A549 (cell line): Measurements from ENCODE around the gene PLCB4. TPM values are rescaled to one million over a fixed set of nuclear protein-coding genes. Genes with fewer than 3 reads are reported as not detected.

Experiments used
- ATAC-seq, 2 experiments: fragments of 200-7000 bp in 1 of 2; fragments of >200 bp in 1 of 2; cut with Nextera tagmentation in 1 of 2; cut with Tn5 transposase in 1 of 2; 3 replicates each; pipeline versions ENCODE4 v1.8.0 to v1.9.1; 2018 to 2020; ENCODE audit warnings: mild to moderate bottlenecking in 1 of 2, moderate library complexity in 1 of 2
- CTCF ChIA-PET: fragments of 300-600 bp; sonication (Branson Sonifier 250); formaldehyde crosslinking; extraction: SDS; loops from one replicate; lab custom pipeline; 2021; ENCODE audit warnings: antibody characterized with exemption, inconsistent platforms; lab: Yijun Ruan, JAX
- POLR2A ChIA-PET: fragments of 350-600 bp; formaldehyde crosslinking; extraction: SDS; loops from one replicate; lab custom pipeline; 2021; ENCODE audit warnings: antibody characterized with exemption, inconsistent platforms; lab: Yijun Ruan, JAX
- DNase-seq, 2 experiments: peaks; one replicate each; pipeline versions ENCODE4 v3.0.0 to v3.0.0-alpha.2; 2011 to 2016; ENCODE audit warnings: low read depth in 1 of 2, low spot score in 1 of 2
- FAIRE-seq: peaks from 2 replicates; lab custom pipeline; 2011; peaks lifted over from hg19 to GRCh38; lab: Jason Lieb, UNC
- H3K27ac ChIP-seq, 2 experiments: fragments of >200 bp; sonication (Bioruptor Twin); formaldehyde crosslinking; 3 replicates each; pipeline ENCODE4 v1.5.1; 2016 to 2017
- H3K4me1 ChIP-seq: fragments of >200 bp; sonication (Bioruptor Twin); formaldehyde crosslinking; 3 replicates; pipeline ENCODE4 v1.6.1; 2016
- H3K4me2 ChIP-seq: fragments of >200 bp; sonication (Bioruptor Twin); formaldehyde crosslinking; 3 replicates; pipeline ENCODE4 v1.6.1; 2016
- H3K4me3 ChIP-seq: fragments of >200 bp; sonication (Bioruptor Twin); formaldehyde crosslinking; 3 replicates; pipeline ENCODE4 v1.5.1; 2016
- H3K9me3 ChIP-seq: fragments of >200 bp; sonication (Bioruptor Twin); formaldehyde crosslinking; 3 replicates; pipeline ENCODE4 v1.6.1; 2016
- ATOH8 ChIP-seq: fragments of 250-450 bp; sonication (Bioruptor Pico); IDR thresholded peaks from 2 replicates; pipeline ENCODE4 v1.5.0; 2020; ENCODE audit warnings: low read depth, mild to moderate bottlenecking, moderate library complexity
- CBX2 ChIP-seq: fragments of 200-600 bp; sonication (generic); IDR thresholded peaks from 2 replicates; pipeline ENCODE4 v1.6.1; 2016; ENCODE audit warnings: low read depth, mild to moderate bottlenecking, borderline replicate concordance
- CBX8 ChIP-seq: fragments of 200-600 bp; sonication (generic); IDR thresholded peaks from 2 replicates; pipeline ENCODE4 v1.6.1; 2016
- CEBPB ChIP-seq, 2 experiments: fragments of >200 bp in 1 of 2; sonication (Bioruptor Twin) in 1 of 2; formaldehyde crosslinking in 1 of 2; IDR thresholded peaks; 2 replicates each; pipeline ENCODE4 v1.6.1; 2012 to 2016
- EHF ChIP-seq: fragments of 250-450 bp; sonication (Bioruptor Pico); IDR thresholded peaks from 2 replicates; pipeline ENCODE4 v1.5.0; 2020; ENCODE audit warnings: mild to moderate bottlenecking
- EHMT2 ChIP-seq: fragments of 200-600 bp; sonication (generic); IDR thresholded peaks from 2 replicates; pipeline ENCODE4 v1.6.1; 2016; ENCODE audit warnings: antibody characterized with exemption, low read depth, mild to moderate bottlenecking, moderate library complexity
- EP300 ChIP-seq, 2 experiments: fragments of >200 bp; sonication (Bioruptor Twin); formaldehyde crosslinking; IDR thresholded peaks; 2 replicates in 1 of 2; 3 replicates in 1 of 2; pipeline ENCODE4 v1.6.1; 2016 to 2017
- ESRRA ChIP-seq: fragments of 150-350 bp; IDR thresholded peaks from 2 replicates; pipeline ENCODE4 v1.6.1; 2014; ENCODE audit warnings: mild to moderate bottlenecking, low read length, borderline replicate concordance
- FOXS1 ChIP-seq: fragments of 250-450 bp; sonication (Bioruptor Pico); IDR thresholded peaks from 2 replicates; pipeline ENCODE4 v1.5.0; 2020; ENCODE audit warnings: mild to moderate bottlenecking, moderate library complexity
- HES2 ChIP-seq: fragments of >200 bp; sonication (Bioruptor Twin); formaldehyde crosslinking; IDR thresholded peaks from 2 replicates; pipeline ENCODE4 v1.6.1; 2016
- HOXA7 ChIP-seq: fragments of 250-450 bp; sonication (Bioruptor Pico); IDR thresholded peaks from 2 replicates; pipeline ENCODE4 v1.5.0; 2020; ENCODE audit warnings: mild to moderate bottlenecking, moderate library complexity
- HOXB5 ChIP-seq: fragments of 250-450 bp; sonication (Bioruptor Pico); IDR thresholded peaks from 2 replicates; pipeline ENCODE4 v1.5.0; 2020; ENCODE audit warnings: mild to moderate bottlenecking, moderate library complexity
- MAX ChIP-seq: IDR thresholded peaks from 2 replicates; pipeline ENCODE4 v1.6.1; 2012
- NPAS2 ChIP-seq: fragments of 250-450 bp; sonication (Bioruptor Pico); IDR thresholded peaks from 2 replicates; pipeline ENCODE4 v1.8.0; 2022; ENCODE audit warnings: mild to moderate bottlenecking, moderate library complexity, borderline replicate concordance
- PBX3 ChIP-seq: IDR thresholded peaks from 2 replicates; pipeline ENCODE4 v1.6.1; 2012
- PHF8 ChIP-seq: fragments of 200-600 bp; sonication (generic); IDR thresholded peaks from 2 replicates; pipeline ENCODE4 v1.6.1; 2016; ENCODE audit warnings: low read depth, mild to moderate bottlenecking, antibody characterized with exemption, moderate library complexity, borderline replicate concordance
- RARB ChIP-seq: fragments of 250-450 bp; sonication (Bioruptor Pico); IDR thresholded peaks from 2 replicates; pipeline ENCODE4 v1.8.0; 2021; ENCODE audit warnings: mild to moderate bottlenecking, moderate library complexity
- RCOR1 ChIP-seq: fragments of 150-350 bp; IDR thresholded peaks from 2 replicates; pipeline ENCODE4 v1.6.1; 2014; ENCODE audit warnings: antibody characterized with exemption, low read length, low read depth
- REST ChIP-seq: fragments of 200-600 bp; sonication (generic); IDR thresholded peaks from 2 replicates; pipeline ENCODE4 v1.6.1; 2016; ENCODE audit warnings: antibody characterized with exemption, mild to moderate bottlenecking, moderate library complexity
- RFX5 ChIP-seq: fragments of 450-650 bp; IDR thresholded peaks from 2 replicates; pipeline ENCODE4 v1.7.1; 2014; ENCODE audit warnings: antibody characterized with exemption, mild to moderate bottlenecking, moderate library complexity
- RNF2 ChIP-seq: fragments of 200-600 bp; sonication (generic); IDR thresholded peaks from 2 replicates; pipeline ENCODE4 v1.6.1; 2016; ENCODE audit warnings: low read depth, mild to moderate bottlenecking, antibody characterized with exemption, moderate library complexity, borderline replicate concordance
- TFCP2L1 ChIP-seq: fragments of 250-450 bp; sonication (Bioruptor Pico); IDR thresholded peaks from 2 replicates; pipeline ENCODE4 v1.5.0; 2021; ENCODE audit warnings: mild to moderate bottlenecking
- TP53 ChIP-seq: fragments of 250-450 bp; sonication (Bioruptor Pico); IDR thresholded peaks from 2 replicates; pipeline ENCODE4 v1.5.0; 2021; ENCODE audit warnings: mild to moderate bottlenecking, moderate library complexity
- USF2 ChIP-seq: fragments of 450-650 bp; IDR thresholded peaks from 2 replicates; pipeline ENCODE4 v1.6.1; 2014; ENCODE audit warnings: antibody characterized with exemption
- ZC3H11A ChIP-seq: fragments of 450-650 bp; IDR thresholded peaks from 2 replicates; pipeline ENCODE4 v1.6.1; 2014; ENCODE audit warnings: antibody characterized with exemption, mild to moderate bottlenecking
- WGBS: methylation state at CpG from one replicate; pipeline ENCODE4 v1.1.6; 2017; ENCODE audit errors: missing lambda C conversion rate; 5-methylcytosine and 5-hydroxymethylcytosine counted together
- polyA plus RNA-seq, 4 experiments: library from polyadenylated mRNA; depleted of rRNA in 3 of 4; stranded (reverse); fragments of >200 nt; fragmentation: RNase III in 1 of 4; extraction: RNeasy Plus Mini Kit Qiagen cat#74134 plus additional on column Dnase treatment in 1 of 4; gene quantifications; 2 replicates in 3 of 4; 3 replicates in 1 of 4; pipeline ENCODE4 v1.2.3, GENCODE V29; 2011 to 2017

Gene PLCB4
- polyA plus RNA-seq, 2 of the 4 experiments (the other 2 are of a cell fraction), result 17.1 to 32.1 TPM

- FAIRE-seq, result no peak
- DNase-seq, result no peak
- WGBS, result 92% methylated on average over 8 of the region's 8 CpGs
- POLR2A ChIA-PET, result no interaction called here
- H3K4me3 ChIP-seq, result no peak overlapping the region
- H3K27ac ChIP-seq, result no peak overlapping the region
- H3K4me2 ChIP-seq, result no peak overlapping the region
- no peaks in the 10 kb centered on the region for H3K9me3 ChIP-seq
- 0 out of 3 replicates have a peak, but pooled peaks cover 3% of the 10 kb centered on the region for H3K4me1 ChIP-seq
- CTCF ChIA-PET, result interaction anchor here (1.8 to 3.8 kb wide), 6 partner anchors 10 to 629 kb away, joined by 4 to 13 read pairs (median 9); no protein-coding TSS in a partner anchor
- no peak for ATAC-seq
- no peak for TF ChIP-seq NPAS2
- no peak for TF ChIP-seq RNF2
- no peak for TF ChIP-seq EHMT2
- no peak for TF ChIP-seq EP300 (IDR thresholded peaks at IDR 0.05)
- no peak for TF ChIP-seq CEBPB (IDR thresholded peaks at IDR 0.05)
- TF ChIP-seq EHF (CRISPR knock-in tag), result no peak
- TF ChIP-seq ESRRA, result no peak
- no peak for TF ChIP-seq USF2
- TF ChIP-seq HOXA7, result no peak
- TF ChIP-seq REST, result no peak
- no peak for TF ChIP-seq PBX3
- no peak for TF ChIP-seq CBX8
- no peak for TF ChIP-seq HES2
- no peak for TF ChIP-seq ZC3H11A
- no peak for TF ChIP-seq RFX5
Measured at GRCh38 chr20:9388160-9388812, 319.4 kb downstream of the PLCB4 start.

- FAIRE-seq (no peak), ATAC-seq (no peak), DNase-seq (no peak)
- H3K27ac ChIP-seq, result no peak overlapping the region
- no peak for TF ChIP-seq FOXS1
- no peak for TF ChIP-seq MAX
- no peak for TF ChIP-seq CBX2
- no peak for TF ChIP-seq PBX3
- TF ChIP-seq PHF8, result no peak
- no peak for TF ChIP-seq ATOH8 (CRISPR knock-in tag)
- no peak for TF ChIP-seq EHMT2
- no peak for TF ChIP-seq NPAS2
- TF ChIP-seq RCOR1, result no peak
- no peak for TF ChIP-seq HOXB5 (CRISPR knock-in tag)
- no peak for TF ChIP-seq TFCP2L1 (CRISPR knock-in tag)
- TF ChIP-seq RARB (CRISPR knock-in tag), result no peak
- TF ChIP-seq TP53 (CRISPR knock-in tag), result no peak
- H3K4me1 ChIP-seq, result 0 out of 3 replicates have a peak, but pooled peaks cover 4% of the 10 kb centered on the region
- H3K4me2 ChIP-seq, result no peak overlapping the region
- ChIA-PET CTCF (interaction anchor here (1.3 to 3.8 kb wide), 7 partner anchors 10 to 629 kb away, joined by 4 to 13 read pairs (median 9); no protein-coding TSS in a partner anchor), POLR2A (no interaction called here)
- H3K4me3 ChIP-seq, result no peak overlapping the region
- no peaks in the 10 kb centered on the region for H3K9me3 ChIP-seq
- WGBS, result 96% methylated on average over 2 of the region's 2 CpGs
Measured at GRCh38 chr20:9388813-9389161, 319.9 kb downstream of the PLCB4 start.
